NCI-H128 (cell line): ENCODE measurements around the gene RAD9A.

Experiments used
- DNase-seq: peaks from one replicate; lab custom pipeline; 2025; ENCODE audit not compliant: unreplicated experiment; lab: John Stamatoyannopoulos, UW

RAD9A gene

DNA sequence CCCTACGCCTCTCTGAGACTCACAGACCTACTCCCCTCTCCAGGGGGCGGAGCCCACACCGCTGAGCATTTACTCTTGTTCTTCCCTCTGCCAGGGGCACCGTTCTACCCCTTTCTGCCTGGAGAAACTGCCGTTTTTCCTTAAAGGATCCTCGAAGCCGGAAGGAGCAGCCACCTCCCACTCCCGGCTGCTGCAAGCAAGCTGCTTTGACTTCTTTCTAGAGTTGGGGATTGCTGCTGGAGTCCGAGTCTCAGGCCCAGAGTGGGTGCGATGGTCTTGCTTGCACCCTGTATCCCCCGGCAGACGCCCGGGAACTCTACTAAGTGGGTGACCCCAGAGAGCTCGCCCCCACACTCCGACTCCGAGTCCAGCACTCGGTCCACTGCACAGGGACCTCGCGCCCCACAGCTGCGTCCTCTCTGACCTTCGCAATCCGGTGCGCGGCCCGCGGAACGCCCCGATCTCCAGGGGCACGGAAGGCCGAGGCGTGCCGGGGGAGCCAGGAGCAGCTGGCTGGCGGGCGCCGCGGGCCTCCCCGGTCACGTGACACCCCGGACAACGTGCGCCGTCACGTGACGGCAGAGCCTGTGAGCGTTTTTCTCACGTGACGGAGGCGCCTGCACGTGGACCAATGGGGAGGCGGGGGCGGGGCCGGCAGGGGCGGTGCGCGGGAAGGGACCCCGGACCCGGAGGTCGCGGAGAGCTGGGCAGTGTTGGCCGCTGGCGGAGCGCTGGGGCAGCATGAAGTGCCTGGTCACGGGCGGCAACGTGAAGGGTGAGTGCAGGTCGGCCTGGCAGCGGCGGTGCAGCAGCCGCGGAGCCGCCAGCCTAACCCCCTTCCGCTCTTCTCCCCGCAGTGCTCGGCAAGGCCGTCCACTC is at the start of gene RAD9A:
RAD9A (plus strand) TSS at position 683 of the 879 bp plus-strand sequence; CDS start at position 742, 59 bp downstream.
- DNase-seq: peak; percentile 88

DNA sequence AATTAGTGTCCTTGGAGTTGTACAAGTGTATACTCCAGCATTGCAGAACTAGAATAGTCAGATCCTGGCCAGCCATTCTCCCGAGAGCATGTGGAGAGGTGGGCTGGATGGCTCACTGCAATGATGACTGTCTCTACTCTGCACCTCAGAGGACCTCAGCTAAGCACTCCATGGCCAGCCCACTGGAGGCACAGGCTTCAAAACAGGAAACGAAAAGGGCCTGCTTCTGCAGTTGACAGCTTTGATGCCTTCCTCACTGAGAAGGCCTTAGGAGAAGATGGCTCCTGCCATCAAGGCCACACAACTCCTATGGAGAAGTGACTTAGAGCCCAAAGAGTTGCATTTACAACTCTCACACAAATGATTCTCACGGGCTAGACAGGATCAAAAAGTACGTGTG is 47.5 kb upstream of the RAD9A start:
- DNase-seq: no peak

DNA sequence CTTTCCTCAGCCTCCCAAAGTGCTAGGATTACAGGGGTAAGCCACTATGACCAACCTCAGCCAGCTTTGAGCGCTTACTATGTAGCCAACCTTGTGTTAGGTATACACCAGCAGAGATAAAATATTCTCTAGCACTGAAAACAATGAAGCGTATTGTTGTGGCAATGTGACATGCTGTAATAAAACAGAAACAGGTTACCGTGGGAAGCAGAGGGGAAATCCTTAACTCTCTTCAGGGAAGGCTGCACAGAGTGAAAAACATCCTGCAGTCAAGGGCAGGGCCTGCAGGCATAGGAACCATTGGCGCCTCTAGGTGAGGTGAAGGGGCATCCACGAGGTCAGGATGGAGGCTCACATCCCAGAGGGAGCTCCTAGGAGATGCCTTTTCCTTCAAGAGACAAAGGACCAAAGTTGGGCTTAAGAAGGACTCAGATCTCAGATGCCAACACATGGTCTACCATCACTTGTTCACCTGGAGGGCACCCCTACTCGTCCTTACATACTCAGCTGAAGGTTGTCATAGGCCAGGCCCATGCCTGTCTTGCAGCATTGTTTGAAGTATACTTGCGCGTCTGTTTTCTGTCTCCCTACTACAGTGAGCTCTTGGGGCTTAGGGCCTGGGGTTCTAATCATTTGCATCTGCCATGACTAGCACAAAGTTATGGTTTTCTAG is 46.4 kb upstream of the RAD9A start:
- DNase-seq: no peak

DNA sequence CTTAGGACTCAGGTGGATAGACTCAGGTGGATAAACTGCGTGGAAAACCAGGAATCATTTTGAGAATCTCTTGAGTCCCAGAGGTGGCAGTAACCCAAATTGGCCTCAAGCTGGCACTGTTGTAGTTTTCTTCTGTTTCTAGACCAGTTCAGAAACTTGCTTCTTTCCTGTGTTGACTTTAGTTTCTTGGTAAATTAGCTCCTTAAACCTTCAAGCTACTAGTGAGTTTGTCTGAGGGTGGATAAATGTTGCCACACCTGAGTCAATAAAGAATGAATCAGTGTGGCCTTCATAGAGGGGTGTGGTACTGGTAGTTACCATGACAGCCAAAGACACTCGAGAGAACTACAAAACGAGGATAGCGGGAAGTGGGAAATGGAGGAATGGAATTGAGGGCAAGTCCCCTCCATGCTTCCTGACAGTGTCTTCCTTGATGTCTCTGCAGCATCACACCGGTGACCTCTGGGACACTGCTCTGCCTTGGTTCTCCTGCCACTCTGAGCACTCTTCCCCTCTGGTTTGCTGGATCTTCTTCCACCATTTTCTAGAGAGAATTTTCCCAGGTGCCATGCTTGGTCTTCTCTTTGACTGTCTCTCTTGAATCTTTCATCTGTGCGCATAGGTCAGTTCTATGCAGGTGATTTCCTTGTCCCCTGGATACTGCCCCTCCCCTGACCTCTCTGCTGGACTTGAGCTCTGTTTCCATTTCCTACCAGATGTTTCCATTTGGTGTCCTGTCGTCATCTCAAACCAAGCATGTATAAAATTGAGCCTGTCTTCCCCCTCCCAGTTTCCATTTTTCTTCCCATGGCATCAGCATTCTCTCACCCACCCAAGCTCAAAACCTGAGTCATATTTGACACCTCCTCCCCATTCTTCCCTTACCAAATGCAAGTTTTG is 45.6 kb upstream of the RAD9A start:
- no peak for DNase-seq

DNA sequence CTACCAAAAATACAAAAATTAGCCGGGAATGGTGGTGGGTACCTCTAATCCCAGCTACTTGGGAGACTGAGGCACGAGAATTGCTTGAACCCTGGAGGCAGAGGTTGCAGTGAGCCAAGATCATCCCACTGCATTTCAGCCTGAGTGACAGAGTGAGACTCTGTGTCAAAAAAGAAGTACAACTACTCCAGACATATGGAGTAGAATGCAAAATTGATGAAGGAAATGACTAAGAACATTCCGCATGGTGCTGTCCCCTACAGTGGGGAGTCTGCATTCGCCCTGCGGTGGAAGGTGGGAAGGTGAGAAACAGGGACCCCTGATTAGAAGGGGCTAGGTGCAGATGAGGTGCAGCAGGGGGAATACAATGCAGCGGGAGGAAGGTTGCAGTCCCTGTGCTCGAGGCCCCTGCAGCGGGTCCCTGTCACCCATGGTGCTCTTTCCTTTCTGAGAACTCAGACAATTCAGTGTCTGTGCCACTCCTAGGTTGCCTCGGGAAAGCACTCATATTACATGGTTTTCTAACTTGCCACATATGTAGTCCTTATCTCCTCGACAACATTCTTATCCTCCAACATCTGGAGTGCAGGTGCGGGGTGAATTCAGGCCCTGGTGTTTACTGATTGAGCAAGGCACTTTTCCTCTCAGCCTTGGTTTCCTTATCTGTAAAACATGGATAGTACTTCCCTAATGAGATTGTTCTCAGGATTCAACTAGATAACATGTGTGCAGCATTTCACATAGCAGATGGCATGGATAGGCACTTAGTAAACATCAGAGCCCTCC is 43.6 kb upstream of the RAD9A start:
- DNase-seq: no peak

DNA sequence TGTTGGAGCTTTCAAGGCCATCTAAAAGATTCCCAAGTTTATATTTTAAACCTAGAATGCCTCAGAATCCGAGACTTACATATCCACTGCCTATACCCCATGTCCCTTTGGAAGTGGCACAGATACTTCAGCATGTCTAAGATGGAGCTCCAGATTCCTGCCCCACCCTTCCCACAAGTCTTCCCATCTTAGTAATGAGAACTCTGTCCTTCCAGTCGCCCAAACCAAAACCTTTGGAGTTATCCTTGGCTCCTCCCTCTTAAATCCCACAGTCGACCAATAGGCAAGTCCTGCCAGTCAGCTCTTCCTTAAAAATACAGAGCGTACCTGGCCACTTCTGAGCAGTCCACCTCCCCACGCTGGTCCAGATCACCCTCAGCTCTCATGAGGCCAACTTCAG is 42.8 kb upstream of the RAD9A start:
- DNase-seq: no peak

DNA sequence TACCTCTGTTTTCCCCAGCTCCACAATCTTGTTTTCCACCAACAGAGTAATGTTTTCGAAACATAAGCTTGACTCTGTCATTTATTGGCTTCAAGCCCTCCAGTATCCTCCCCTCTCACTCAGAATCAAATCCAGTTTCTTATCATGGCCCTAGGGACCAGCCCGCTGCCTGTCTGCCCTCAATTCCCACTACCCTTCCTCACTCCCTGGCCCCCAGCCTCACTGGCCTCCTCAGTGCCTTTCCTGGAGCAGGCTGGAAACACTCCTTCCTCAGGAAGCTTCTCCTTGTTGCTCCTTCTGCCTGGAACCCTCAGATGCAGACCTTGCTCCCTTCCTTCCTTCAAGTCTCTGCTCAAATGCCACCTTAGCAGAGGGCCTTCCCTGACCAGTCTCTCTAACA is 42.3 kb upstream of the RAD9A start:
- DNase-seq: no peak

DNA sequence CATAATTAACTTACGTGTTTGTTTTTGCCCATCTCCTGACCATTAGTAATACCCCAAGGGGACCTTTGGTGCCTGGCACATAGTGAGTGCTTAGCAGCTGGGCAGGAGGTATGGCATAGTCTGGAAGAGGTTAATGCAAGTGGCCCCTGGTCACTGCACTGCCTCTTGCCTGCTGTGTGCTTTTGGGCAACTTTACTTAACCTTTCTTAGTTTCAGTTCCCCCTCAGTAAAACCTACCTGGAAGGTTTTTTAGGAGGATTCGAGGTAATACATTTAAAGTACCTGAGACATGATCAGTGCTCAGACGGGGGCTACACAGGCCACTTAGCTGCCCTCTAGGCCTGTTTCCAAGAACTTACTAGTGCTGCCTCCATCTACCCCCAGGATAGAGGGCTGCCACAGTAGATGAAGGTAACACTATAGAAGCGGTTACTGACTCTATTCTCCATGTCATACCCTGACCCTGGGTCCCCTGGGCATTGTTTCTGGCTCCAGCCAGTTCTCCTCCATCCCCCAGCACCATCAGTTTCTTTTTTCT is 41.8 kb upstream of the RAD9A start:
- no peak for DNase-seq

DNA sequence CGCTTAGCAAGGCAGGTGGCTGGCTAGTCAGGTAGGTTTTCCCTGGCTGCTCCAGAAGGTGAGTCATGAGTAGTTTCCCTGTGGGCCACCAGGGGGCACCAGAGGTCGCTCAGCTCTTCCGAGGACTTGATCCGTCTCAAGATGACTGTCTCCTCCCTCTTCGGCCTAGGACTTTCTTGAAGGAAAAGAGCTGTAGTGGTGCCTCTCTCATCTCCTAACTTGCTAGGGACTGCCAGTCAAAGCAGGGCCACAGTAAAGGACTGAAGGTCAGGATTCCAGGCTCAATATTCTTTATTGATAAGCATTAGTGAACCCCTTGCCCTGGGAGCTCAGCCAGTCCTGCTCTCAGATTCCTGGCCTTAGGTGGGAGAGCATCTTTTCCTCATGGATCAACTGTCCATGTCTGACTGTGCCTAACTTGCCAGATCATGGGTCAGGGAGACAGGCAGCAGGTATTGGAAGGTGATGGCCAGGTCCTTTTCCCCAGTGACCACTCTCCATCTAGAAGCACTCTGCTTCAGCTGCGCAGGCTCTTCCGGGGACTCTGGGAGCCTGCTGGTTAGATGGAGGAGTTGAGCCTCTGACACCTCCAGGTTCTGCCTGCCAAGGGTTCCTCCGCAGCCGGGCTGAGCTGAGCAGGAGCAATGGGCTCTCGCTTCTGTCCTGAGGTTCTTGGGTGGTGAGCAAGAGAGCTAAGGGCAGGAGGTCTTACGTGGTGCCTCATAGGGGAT is 40.3 kb upstream of the RAD9A start:
- DNase-seq: no peak

DNA sequence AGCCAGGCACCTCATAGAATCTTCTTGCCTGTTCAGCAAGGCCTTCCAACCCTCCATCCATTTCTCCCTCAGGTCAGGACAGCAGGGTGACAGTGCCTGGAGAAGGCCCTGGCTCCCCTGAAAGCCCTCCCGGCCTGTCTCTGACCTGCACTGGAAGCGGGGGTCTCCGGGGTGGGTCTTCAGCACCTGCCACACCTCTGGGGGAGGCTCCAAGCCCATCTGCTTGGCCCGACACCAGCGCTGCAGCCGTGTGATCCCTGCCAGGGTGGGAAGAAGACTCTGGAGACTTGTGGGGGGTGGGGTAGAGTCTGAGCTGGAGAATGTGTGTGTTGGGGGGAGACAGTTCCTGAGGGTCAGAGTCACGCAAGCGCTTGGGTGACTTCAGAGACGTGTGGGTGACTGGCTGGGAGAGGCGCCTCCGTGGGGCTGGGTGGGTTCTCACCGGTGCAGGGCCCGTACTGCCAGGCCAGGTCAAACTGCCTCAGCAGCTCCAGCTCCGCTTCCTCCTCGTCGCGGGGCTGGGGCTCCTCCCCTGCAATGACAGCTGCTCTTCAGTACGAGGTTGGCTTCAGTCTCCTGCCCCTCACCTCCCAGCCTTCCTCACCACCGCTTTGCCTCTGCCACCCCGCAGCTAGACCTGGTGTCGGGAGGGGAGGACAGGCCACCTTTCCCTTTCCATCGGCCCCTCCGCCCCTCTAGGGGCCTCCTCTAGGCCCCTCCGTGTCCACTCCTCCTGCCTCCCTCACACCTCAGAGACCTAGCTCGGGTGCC is 39.1 kb upstream of the RAD9A start:
- DNase-seq: peak; percentile 47

DNA sequence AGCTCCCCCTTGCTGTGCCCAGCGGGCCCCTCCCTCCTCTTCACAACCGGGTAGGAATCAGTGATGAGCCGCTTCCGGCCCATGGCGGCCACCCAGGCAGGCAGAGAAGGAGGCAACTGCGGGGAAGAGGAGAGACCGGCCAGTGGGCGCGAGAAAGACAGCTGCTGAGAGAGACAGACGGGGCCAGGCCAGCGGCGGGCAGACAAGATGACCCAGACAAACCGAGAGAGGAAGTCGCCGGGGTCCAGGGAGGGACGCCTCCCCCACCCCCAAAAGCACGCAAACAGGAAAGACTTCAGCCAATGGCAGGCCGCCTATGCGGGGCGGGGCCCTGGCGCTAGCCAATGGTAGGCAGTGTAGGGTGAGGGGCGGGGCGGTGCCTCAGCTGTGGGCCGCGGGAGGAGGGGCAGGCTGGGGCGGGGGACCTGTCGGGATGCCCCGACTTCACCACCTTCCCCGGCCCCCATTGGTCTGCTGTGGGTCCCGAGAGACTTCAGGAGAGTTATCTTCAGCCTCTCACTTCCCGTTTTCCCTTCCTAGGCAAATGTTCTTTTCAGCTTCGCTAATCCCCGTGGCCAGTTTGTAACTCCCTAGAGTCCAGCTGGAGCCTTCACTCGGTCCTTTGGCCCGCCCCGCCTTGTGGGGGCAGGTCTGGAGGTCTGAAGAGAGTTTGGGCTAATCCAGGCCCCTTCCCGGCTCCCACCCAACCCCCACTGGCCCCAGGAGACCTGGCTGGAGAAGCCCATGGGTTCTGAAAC is 38.3 kb upstream of the RAD9A start, which contains the start of gene POLD4:
POLD4 (minus strand) TSS at position 230 of the 758 bp plus-strand sequence; CDS start at position 83, 147 bp downstream.
- peak; percentile 69 for DNase-seq

DNA sequence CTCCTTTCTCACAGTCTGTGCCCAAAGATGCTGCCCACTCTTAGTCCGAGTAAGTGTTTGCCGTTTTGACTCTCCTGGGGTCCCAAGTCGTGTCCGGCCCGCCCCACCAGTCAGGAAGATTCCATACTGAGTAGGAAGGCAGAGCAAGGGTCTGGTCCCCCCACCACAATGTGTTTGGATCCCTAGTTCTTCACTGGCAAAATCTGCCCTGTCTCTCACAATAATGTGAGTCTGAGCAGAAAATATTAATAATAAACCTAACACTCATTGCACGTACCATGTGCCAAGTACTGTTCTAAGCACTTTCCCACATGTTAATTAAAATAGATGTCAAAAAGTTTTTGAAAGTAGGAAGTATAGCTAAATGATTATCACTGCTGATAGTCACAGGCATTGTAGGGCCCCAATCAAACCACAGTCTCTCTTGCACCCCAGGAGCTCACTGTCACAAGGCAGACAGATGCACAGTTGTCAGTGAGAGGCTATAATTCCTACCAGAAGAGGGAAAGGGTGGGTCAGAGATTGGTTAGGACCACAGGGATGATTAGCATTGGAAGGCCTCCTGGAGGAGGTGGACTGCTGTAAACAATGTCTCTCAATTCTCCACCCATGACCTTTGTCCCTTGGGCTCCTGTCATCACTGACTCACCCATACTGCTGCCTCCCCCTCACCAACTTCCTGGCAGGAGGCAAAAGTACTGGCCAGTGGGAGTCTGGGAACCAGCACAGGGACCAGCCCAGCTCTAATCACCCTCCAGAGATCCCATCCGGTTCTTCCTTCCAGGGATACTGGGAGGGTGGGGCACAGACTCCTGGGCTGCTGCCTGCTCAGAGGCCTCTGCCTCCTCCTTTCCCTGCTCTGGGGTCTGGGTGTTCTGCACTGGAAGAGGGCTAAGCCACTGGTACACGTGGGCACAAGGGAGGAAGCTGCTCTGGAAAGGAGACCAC is 37.4 kb upstream of the RAD9A start:
- no peak for DNase-seq

DNA sequence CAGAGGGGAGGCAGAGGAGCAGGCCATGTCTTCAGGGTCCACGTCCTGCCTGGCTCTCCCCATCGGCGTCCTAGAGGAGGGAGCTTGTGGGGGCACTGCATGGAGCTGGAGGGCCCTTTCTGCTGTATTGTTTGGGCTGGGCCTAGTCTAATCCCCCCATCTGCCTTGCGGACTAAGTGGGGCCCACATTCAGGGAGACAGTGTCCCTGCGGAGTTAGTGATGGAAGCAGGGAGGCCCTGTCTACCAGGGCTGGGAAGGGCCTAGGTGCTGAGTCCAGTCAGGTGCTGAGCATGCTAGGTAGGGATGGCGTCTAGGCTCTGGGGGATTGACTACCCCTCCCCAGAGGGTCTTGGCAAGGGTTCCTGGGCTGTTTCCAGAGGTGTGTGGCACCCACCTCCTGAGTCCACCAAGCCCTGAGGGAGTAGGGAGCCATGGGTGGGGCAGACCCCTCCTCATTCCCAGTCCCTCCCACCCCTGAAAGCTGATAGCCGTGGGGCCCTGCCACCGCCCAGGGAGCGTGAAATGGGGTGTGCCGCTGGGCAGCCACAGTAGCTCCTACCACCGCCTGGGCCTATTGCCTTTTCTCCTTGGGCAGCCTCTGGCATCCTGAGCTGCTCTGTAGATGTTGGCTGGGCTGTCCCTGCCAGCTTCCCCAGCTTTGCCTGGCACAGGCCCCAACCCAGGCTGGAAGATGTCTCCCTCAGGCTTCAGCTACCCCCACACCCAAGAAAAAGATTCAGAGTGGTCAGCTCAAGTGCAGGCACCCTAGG is 36.6 kb upstream of the RAD9A start:
- no peak for DNase-seq

DNA sequence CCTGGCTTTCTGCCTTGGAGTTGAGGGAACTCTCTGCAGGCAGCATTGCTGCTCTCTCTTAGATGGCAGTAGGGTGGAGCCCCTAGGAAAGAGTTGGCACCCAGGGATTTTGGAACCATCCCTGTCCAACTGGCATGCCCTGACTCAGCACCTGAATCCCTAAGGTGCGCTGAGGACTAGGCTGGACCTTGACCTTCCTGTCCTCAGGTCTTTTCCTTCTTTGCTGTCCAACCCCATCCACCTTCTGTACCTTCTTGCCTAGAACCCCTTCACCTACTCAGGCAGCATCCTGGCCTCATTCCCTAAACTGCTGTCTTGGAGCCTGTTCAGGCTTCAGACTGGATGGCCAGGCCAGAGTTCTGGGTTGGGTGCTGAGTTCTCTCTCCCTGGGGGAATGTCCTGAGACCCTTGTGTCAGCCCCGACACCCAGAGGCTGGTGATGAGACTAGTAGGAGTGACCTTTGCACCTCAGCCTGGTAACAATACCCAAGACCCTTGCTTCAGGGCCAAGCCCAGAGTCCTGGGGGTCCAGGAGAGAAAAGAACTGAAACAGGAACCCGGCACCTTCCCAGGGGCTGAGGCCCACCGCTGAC is 35.9 kb upstream of the RAD9A start:
- no peak for DNase-seq

DNA sequence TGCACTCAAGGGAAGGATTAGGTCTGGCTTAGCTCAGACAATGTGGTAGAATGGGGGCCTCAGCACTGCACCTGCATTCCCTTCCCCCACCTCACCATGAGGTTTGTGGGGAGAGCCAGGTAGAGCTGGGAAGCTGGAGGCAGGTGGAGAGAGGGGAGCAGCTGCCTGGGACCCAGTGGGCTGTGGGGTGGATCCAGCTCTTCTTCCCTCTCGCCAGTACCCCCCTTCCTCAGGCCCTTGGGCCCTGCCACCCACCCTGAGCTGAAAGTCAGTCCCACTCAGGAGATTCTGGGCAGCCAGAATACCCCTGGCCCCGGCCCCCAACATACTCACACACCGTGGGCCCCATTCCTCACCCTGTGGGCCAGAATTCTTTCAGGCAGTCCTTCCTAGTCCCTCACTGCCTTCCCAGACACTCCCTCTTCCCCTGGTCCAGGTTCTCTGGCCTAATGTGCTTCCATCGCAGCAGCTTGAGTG is 35.4 kb upstream of the RAD9A start:
- no peak for DNase-seq
